GM18873 (cell line): ENCODE data around the gene C22orf15.
A peak's percentile ranks its signal among the peaks of the same experiment; 100 is the strongest.
"Not testable (repeated sequence)": the region's sequence is repeated elsewhere in the genome, so short reads cannot be mapped to it uniquely, and the experiment has no call there.

Experiments used
- ATAC-seq: cut with Tn5 transposase; IDR thresholded peaks from one replicate; pipeline ENCODE4 v1.9.1; 2021; ENCODE audit warnings: mild to moderate bottlenecking, moderate library complexity, moderate number of reproducible peaks; ENCODE audit not compliant: unreplicated experiment, low FRiP score

The C22orf15 gene

DNA sequence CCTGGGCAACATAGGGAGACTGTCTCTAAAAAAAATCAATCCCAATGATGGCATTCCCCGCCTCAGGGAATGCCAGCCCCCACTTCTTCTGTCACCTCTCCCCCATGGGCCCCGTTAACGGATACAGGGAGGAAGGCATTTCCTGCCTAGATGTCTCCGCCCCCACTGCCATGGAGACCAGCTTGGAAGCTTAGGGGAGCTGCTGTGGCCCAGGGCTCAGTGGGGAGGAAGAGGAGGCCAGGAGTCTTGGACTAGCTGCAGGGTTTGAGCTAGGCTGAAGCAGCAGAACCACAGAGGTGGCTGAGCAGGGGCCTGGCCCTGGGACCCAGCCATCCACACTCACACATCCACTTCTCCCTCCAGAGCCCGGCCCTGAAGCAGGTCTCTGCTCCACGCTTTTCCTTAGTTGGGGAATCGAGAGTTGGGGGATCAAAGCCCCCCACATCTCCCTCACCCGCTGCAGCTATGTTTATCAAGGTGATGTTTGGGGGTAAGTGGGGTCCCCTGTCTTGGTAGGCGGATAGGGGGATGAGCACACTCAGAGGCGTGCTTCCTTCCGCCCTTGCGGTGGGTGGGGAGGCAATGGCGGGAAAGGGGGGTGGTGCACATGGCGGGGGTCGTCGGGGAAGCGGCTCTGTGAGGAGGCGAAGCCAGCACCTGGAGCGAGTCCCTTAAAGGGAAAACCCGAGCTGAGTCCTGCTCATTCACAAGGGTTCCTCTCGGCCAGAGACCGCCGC lies at the start of gene C22orf15:
Gene C22orf15, plus strand, starts transcription at position 149 of the 737 bp plus-strand sequence. Its CDS starts 317 bp downstream, at position 466.
- no peak for ATAC-seq

GRCh38 chr22:23713696-23714595 lies 48.8 kb upstream of the C22orf15 start:
- ATAC-seq: no peak

DNA sequence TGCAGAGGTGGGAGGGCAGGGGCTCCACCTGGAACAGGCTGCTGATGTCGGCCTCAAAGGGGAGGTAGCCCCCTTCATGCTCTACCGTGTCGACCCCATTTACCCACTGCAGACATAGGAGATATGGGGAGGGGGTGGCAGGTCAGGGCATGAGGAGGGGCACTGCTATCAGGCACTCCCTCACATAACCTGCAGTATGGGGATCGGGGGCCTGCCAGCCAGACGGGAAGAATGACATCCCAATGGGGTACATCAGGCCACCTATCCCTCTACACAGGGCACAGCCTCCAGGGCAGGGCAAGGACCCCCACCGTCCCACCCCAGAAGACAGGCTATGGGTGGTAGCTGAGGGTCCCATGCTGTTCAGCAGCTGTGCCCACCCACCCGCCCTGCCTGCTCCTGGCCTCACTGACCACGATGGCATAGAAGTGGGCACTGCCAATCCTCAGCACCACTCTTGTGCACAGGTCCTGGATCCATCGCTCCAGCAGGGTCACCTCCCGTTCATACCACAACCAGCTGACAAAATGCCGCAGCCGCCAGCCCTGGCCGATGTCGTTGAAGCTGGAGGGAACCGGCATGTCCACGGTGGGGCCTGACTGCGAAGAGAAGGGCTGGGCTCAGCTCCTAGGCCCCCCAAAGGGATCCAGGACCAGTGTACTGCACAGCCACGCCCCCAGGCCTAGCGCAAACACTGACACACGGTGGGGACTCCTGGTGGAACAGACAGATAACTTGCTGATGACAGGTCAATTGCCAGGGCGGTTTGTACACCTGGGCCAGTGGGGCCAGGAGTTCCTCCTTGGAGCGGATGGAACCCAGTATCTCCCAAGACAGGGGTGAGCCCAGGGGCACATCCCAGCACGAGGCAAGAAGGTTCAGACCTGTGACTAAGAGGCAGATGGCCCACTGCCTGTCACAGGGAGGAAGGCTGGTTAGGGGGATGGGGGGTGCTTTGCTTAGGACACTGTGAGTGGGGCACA lies 47.9 kb upstream of the C22orf15 start:
- ATAC-seq: no peak

GRCh38 chr22:23715806-23716375 lies 46.9 kb upstream of the C22orf15 start:
- no peak for ATAC-seq

GRCh38 chr22:23716811-23717801 lies 45.7 kb upstream of the C22orf15 start:
- peak; percentile 53 for ATAC-seq

GRCh38 chr22:23718371-23719165 lies 44.2 kb upstream of the C22orf15 start:
- no peak for ATAC-seq

DNA sequence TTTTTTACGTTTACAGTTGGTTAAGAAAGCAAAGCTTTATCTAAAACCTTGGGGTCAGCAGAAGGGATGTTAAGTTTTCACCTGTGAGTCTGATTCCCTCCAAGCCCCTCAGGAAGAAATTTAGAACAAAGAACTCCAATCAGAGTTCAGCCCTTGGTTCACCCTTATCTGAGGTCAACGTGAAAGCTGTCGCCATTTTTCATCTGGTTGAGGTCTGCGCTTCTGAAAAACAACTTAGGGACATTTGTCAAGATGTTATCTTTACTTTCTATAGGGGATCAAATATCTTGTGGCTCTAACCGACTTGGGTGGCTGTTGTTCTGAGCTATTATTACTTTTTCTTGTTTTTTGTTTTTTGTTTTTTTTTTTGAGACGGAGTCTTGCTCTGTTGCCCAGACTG lies 41.9 kb upstream of the C22orf15 start:
- ATAC-seq: no peak

DNA sequence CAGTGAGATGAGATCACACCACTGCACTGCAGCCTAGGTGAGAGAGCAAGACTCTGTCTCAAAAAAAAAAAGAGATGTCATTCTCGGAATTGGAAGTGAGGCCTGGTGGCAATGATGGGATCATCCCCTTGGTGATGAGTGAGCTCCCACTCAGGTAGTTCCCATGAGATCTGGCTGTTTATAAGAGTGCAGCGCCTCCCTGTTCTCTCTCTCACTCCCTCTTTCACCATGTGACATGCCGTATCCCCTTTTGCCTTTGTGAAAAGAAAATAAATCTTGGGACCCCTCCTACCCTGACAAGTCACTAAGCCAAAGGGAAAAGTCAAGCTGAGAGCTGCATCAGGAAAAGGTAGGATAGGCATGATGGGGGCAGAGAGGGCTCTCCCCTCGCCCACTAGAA lies 40.6 kb upstream of the C22orf15 start:
- no peak for ATAC-seq

DNA sequence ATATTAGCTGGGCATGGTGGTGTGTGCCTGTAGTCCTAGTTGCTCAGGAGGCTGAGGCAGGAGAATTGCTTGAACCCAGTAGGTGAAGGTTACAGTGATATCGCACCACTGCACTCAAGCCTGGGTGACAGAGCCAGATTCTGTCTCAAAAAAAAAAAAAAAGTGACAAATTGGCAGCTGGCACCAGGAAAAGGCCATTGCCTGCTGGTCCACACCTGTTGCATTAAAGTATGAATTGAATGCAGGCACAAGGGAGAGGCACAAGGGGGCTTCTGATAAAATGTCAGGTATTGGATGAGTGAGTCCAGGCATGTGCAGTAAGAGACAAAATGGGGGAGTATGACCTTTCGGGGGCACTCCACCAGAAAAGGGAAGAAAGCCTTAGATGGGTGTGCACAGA lies 40.1 kb upstream of the C22orf15 start:
- ATAC-seq: no peak

DNA sequence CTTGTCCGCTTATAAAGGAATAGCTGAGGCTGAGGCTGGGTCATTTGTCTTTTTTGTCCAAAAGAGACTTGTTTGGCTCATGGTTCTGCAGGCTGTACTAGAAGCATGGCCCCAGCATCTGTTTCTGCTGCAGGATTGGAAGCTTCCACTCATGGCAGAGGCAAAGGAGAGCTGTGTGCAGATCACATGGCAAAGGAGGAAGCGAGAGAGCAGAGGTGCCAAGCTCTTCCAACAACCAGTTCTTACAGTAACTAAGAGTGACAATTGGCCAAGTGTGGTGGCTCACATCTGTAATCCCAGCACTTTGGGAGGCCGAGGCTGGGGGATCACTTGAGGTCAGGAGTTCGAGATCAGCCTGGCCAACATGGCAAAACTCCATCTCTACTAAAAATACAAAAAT lies 34.7 kb upstream of the C22orf15 start:
- ATAC-seq: not testable (repeated sequence)

- ATAC-seq: no peak
Measured at GRCh38 chr22:23737696-23738095, 25.1 kb upstream of the C22orf15 start.

- no peak for ATAC-seq
Measured at GRCh38 chr22:23742505-23743264, 20.1 kb upstream of the C22orf15 start.

DNA sequence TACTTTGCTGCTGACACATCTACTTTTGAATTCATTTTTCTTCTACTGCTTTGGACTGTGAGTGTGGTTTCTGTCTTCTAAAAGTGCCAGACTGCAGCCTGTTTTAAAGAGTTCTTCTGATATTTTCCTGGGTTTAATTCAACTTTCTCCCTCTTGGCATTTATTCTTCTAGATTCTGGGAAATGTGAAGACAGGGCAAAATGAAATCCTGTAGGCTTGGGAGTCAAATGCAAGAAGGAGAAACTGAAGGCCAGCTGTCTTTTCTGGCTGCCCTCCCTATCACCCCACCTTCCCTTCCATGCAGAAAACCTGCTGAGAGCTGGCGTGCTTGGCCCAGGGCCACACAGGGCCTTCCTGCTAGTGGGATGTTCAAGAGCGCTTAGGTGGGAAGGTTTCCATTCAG lies 19.5 kb upstream of the C22orf15 start:
- no peak for ATAC-seq

GRCh38 chr22:23744001-23744400 lies 18.8 kb upstream of the C22orf15 start:
- ATAC-seq: no peak

GRCh38 chr22:23744485-23744884 lies 18.3 kb upstream of the C22orf15 start:
- ATAC-seq: no peak

- no peak for ATAC-seq
Measured at GRCh38 chr22:23745791-23746190, 17.0 kb upstream of the C22orf15 start.

GRCh38 chr22:23749841-23750301 lies 12.9 kb upstream of the C22orf15 start:
- ATAC-seq: no peak
